ENCODE measurements around the gene SREK1. TPM values are rescaled to one million over a fixed set of nuclear protein-coding genes. Genes with fewer than 3 reads are reported as not detected.

SREK1 gene
- total RNA-seq, 1 experiment from 2014 or later = 65.6 TPM

GRCh38 chr5:66178799-66179198 lies 34.7 kb downstream of the SREK1 start:
- no peaks in the 10 kb centered on the region for H3K27me3 ChIP-seq (ENCODE audit: insufficient read depth, low read length)
- intact Hi-C loops (cut with micrococcal nuclease) = no loop called here
- H4K20me1 ChIP-seq (ENCODE audit: insufficient read depth) = peaks cover 14% of the 10 kb centered on the region; the same call in 1 of the 2 replicates
- DNase-seq (ENCODE audit: low read depth, low spot score) (no peak), ATAC-seq (no peak)
- no peaks in the 10 kb centered on the region for H3K4me1 ChIP-seq (ENCODE audit: control insufficient read depth in 1 of 2, insufficient read depth in 2 of 2, low read length in 2 of 2)
- no peak overlapping the region for H3K27ac ChIP-seq (ENCODE audit: low read depth, low read length)
- no peaks in the 10 kb centered on the region for H3K9me3 ChIP-seq (ENCODE audit: control insufficient read depth in 1 of 2, insufficient read depth in 1 of 2, low read depth in 1 of 2, low read length in 2 of 2)
- no peak overlapping the region for H3K4me3 ChIP-seq (replicated peaks in 1 of 2; ENCODE audit: low read depth in 1 of 2, low read length in 2 of 2)
- no peak overlapping the region for H3K9ac ChIP-seq (ENCODE audit: low read length)
- ChIA-PET CTCF (no interaction called here), RAD21 (ENCODE audit: low non-redundant PET in 1 of 2, low total read pairs in 2 of 2, uncharacterized antibody in 2 of 2, unreplicated experiment in 2 of 2) (no interaction called here), POLR2A (no interaction called here)
- peaks cover 43% of the 10 kb centered on the region for H3K79me2 ChIP-seq (ENCODE audit: insufficient read depth, low read length)
- H3K9me2 ChIP-seq (ENCODE audit: insufficient read depth) = no peaks in the 10 kb centered on the region
- TF ChIP-seq SIN3A (IDR thresholded peaks at IDR 0.05; ENCODE audit: low read depth) (no peak), CBX3 (IDR thresholded peaks at IDR 0.05; ENCODE audit: low read depth) (no peak), MAX (IDR thresholded peaks at IDR 0.05) (no peak), ZFX (IDR thresholded peaks at IDR 0.05) (no peak), RAD21 (IDR thresholded peaks at IDR 0.05; ENCODE audit: low read depth) (no peak), EGR1 (IDR thresholded peaks at IDR 0.05; ENCODE audit: low read depth) (no peak), EZH2phosphoT487 (IDR thresholded peaks at IDR 0.05; ENCODE audit: borderline replicate concordance) (no peak), FOSL1 (IDR thresholded peaks at IDR 0.05; ENCODE audit: low read depth) (no peak), CEBPB (IDR thresholded peaks at IDR 0.05; ENCODE audit: low read depth) (no peak), EZH2 (IDR thresholded peaks at IDR 0.05) (no peak), POLR2A (IDR thresholded peaks at IDR 0.05; ENCODE audit: borderline replicate concordance, extremely low read depth, insufficient read depth, insufficient read length) (no peak), SRF (IDR thresholded peaks at IDR 0.05; ENCODE audit: low read depth) (no peak), YY1 (IDR thresholded peaks at IDR 0.05; ENCODE audit: extremely low read depth, insufficient replicate concordance, low read depth, low read length) (no peak)
- TF ChIP-seq, protein P1, sequence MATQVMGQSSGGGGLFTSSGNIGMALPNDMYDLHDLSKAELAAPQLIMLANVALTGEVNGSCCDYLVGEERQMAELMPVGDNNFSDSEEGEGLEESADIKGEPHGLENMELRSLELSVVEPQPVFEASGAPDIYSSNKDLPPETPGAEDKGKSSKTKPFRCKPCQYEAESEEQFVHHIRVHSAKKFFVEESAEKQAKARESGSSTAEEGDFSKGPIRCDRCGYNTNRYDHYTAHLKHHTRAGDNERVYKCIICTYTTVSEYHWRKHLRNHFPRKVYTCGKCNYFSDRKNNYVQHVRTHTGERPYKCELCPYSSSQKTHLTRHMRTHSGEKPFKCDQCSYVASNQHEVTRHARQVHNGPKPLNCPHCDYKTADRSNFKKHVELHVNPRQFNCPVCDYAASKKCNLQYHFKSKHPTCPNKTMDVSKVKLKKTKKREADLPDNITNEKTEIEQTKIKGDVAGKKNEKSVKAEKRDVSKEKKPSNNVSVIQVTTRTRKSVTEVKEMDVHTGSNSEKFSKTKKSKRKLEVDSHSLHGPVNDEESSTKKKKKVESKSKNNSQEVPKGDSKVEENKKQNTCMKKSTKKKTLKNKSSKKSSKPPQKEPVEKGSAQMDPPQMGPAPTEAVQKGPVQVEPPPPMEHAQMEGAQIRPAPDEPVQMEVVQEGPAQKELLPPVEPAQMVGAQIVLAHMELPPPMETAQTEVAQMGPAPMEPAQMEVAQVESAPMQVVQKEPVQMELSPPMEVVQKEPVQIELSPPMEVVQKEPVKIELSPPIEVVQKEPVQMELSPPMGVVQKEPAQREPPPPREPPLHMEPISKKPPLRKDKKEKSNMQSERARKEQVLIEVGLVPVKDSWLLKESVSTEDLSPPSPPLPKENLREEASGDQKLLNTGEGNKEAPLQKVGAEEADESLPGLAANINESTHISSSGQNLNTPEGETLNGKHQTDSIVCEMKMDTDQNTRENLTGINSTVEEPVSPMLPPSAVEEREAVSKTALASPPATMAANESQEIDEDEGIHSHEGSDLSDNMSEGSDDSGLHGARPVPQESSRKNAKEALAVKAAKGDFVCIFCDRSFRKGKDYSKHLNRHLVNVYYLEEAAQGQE (IDR thresholded peaks at IDR 0.05; ENCODE audit: low read depth) = no peak
- TF ChIP-seq, protein P2, sequence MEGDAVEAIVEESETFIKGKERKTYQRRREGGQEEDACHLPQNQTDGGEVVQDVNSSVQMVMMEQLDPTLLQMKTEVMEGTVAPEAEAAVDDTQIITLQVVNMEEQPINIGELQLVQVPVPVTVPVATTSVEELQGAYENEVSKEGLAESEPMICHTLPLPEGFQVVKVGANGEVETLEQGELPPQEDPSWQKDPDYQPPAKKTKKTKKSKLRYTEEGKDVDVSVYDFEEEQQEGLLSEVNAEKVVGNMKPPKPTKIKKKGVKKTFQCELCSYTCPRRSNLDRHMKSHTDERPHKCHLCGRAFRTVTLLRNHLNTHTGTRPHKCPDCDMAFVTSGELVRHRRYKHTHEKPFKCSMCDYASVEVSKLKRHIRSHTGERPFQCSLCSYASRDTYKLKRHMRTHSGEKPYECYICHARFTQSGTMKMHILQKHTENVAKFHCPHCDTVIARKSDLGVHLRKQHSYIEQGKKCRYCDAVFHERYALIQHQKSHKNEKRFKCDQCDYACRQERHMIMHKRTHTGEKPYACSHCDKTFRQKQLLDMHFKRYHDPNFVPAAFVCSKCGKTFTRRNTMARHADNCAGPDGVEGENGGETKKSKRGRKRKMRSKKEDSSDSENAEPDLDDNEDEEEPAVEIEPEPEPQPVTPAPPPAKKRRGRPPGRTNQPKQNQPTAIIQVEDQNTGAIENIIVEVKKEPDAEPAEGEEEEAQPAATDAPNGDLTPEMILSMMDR (IDR thresholded peaks at IDR 0.05 in 2 of 3, conservative IDR thresholded peaks at IDR 0.05 in 1 of 3; ENCODE audit: borderline replicate concordance in 1 of 3, insufficient read depth in 1 of 3, low read depth in 2 of 3, low read length in 2 of 3) = no peak
- no peak overlapping the region for H2AFZ ChIP-seq (ENCODE audit: low read depth, low read length, poor library complexity, severe bottlenecking)
- no peak overlapping the region for H3K4me2 ChIP-seq (ENCODE audit: low read length)
- peaks cover 44 to 58% of the 10 kb centered on the region in 2 experiments for H3K36me3 ChIP-seq (ENCODE audit: control insufficient read depth in 1 of 2, insufficient read depth in 2 of 2, low read length in 2 of 2)
- TSS peak; percentile 47 for BruUV-seq (replicated peaks)
